Rectal smooth muscle tissue (tissue), 1 donor: ENCODE data around the gene TUBB2A.
"Not testable (repeated sequence)": the region's sequence is repeated elsewhere in the genome, so short reads cannot be mapped to it uniquely, and the experiment has no call there.

Source experiments
- H3K27ac ChIP-seq: one replicate; pipeline ENCODE4 v1.7.0; 2013; ENCODE audit warnings: low read depth, low read length, inconsistent platforms
- H3K27me3 ChIP-seq: one replicate; pipeline ENCODE4 v1.7.0; 2013; ENCODE audit warnings: low read length; ENCODE audit not compliant: control insufficient read depth, insufficient read depth
- H3K36me3 ChIP-seq: one replicate; pipeline ENCODE4 v1.7.0; 2013; ENCODE audit warnings: low read length; ENCODE audit not compliant: control insufficient read depth, insufficient read depth
- H3K4me1 ChIP-seq: one replicate; pipeline ENCODE4 v1.7.0; 2013; ENCODE audit warnings: low read length; ENCODE audit not compliant: control insufficient read depth, insufficient read depth
- H3K4me3 ChIP-seq: one replicate; pipeline ENCODE4 v1.7.0; 2013; ENCODE audit warnings: low read length
- H3K9ac ChIP-seq: one replicate; pipeline ENCODE4 v1.7.0; 2013; ENCODE audit warnings: low read length

The TUBB2A gene

DNA sequence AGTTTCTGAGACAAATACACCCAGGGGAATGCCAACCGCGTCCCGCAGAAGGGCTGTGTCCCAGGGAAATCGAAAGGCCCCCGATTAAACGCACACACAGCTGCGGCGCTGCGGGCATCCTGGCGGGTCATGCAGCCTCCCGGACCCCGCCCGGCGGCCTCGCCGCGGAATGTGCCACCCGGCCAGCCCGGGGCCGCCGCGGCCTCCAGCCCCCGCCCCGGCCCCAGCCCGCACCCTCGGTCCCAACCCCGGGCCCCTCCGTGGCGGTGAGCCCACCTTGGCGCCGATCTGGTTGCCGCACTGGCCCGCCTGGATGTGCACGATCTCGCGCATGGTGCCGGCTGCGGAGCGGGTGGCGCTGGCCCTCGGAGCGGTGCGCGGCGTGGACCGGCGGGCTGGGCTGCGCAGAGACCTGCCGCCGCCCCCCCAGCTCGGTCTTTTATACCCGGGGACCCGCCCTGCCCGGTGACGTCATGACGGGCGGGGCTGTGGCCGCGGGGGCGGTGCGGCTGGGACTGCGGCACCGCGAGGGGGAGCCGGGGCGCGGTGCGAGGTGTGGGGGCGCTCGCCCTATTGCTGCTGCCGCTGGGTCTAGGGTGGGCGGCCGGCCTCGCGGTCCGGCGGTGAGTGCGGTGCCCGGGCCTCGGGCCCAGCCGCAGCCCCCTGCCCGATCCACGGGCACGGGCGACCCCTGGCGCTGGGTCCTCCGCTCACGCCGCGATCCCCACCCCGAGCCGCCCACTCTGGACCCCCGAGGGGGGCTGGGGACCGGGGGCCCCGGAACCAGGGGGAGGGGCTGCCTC is at the start of gene TUBB2A:
Gene TUBB2A (minus strand): TSS at position 414 of the 803 bp plus-strand sequence. CDS start 81 bp downstream, at position 333.
- H3K4me1 ChIP-seq = peaks cover 7% of the 10 kb centered on the region
- peak within 1 kb of the TSS; percentile 62 for H3K9ac ChIP-seq
- H3K4me3 ChIP-seq = peak within 1 kb of the TSS; percentile 77

DNA sequence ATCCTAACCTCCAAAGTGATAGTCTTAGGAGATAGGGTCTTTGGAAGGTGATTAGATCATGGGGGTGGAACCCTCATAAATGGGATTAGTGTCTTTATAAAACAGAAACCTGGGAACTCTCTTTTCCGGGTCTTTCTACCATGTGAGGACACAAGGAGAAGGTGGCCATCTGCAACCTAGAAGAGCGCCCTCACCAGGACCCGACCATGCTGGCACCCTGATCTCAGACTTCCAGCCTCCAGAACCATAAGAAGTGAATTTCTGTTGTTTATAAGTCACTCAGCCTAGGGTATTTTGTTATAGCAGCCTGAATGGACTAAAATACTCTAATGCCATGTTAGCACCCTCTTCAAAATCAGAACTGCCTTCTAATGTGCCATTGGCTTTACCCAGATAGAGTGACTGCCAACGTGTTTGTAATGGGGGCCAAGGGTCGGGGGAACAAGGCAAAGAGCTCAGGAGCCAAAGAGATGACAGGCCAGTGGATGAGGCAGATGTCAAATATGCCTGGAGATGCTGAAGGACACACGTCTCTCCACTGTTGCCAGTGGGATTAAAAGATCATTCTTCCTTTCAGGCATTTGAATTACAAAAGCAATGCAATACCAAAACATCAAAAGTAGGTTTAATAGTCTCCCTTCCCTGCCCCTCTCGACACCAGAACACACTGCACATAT is 49.1 kb upstream of the TUBB2A start:
- Histone ChIP-seq H3K27me3 (no peaks in the 10 kb centered on the region), H3K36me3 (no peaks in the 10 kb centered on the region), H3K4me3 (no peak overlapping the region), H3K9ac (no peak overlapping the region), H3K4me1 (no peaks in the 10 kb centered on the region), H3K27ac (no peak overlapping the region)

More for the DNA sequence above, at the start of gene TUBB2A:
- Histone ChIP-seq H3K27me3 (no peaks in the 10 kb centered on the region), H3K27ac (peak within 1 kb of the TSS; percentile 96), H3K36me3 (no peaks in the 10 kb centered on the region)

DNA sequence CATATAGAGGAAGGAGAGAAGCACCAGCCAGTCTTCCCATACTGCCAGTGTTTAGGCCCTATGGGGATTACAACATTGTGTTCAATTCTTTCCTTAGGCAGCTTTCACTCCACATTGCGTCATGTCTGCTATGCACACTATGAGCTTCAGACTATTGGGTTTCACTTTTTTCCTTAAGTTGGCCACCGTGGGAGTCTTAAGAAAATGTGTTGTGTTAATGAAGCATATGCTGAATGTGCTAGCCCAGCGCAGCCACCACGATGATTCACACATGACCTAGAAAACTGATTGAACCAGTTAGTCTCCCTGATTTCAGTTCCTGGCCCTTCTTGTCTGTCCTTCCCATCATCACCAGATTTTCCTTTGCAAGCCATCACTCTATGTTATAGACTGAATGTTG is 48.6 kb upstream of the TUBB2A start:
- no peaks in the 10 kb centered on the region for H3K36me3 ChIP-seq
- H3K27ac ChIP-seq = no peak overlapping the region
- no peak overlapping the region for H3K9ac ChIP-seq
- H3K27me3 ChIP-seq = no peaks in the 10 kb centered on the region
- H3K4me3 ChIP-seq = no peak overlapping the region
- no peaks in the 10 kb centered on the region for H3K4me1 ChIP-seq

DNA sequence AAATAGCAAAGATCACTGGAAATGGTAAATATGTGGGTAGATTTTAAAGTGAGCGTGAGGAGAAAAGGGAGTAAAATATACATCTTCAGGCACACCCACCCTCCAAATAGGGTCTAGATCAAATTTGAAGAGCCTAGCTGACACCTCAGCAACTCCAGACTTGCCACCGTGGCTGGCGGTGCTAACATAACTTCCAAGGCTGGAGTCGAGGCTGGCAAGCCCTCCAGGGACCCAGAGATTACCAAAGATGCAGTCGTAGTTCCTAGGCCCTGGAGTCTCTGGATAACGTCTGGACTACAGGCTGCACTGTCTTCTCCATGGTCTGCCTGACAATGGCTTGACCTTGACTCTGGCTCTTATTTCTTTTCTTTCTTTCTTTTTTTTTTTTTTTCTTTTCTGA is 47.6 kb upstream of the TUBB2A start:
- Histone ChIP-seq H3K4me1 (no peaks in the 10 kb centered on the region), H3K4me3 (no peak overlapping the region), H3K36me3 (no peaks in the 10 kb centered on the region), H3K27me3 (no peaks in the 10 kb centered on the region), H3K9ac (no peak overlapping the region), H3K27ac (no peak overlapping the region)

DNA sequence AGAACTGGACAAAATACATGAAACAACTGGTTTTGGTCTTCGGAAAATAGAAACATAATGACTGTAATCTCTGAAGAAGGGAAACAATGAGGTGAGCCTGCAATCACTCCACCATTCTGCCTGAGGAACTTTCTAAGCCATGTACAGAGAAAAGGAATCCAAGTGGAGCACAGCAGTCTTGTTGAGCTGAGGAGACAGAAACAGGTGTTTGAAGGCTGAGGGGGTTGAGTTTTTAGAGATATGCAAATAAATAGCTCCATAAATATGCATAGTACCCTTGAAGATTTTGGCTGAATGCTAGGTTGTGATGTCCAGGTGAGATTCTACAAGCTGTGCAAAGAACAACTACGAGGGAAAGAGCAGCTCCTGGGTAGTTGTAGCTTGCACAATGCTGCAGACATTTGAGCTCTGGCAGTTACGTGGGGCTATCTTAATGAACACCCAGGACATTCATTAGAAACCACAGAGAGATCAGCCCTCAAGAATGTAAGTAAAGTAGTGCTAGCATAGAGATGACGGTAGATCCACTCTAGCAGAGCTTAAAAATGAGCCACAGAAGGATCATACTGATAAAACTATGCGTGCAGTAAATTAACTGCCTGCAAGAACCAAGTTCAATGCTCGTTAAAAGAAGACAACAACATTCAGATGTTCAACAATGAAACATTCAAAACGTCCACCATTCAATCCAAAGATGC is 45.8 kb upstream of the TUBB2A start:
- H3K27me3 ChIP-seq = no peaks in the 10 kb centered on the region
- no peaks in the 10 kb centered on the region for H3K4me1 ChIP-seq
- H3K4me3 ChIP-seq = no peak overlapping the region
- no peak overlapping the region for H3K9ac ChIP-seq
- no peaks in the 10 kb centered on the region for H3K36me3 ChIP-seq
- H3K27ac ChIP-seq = no peak overlapping the region

DNA sequence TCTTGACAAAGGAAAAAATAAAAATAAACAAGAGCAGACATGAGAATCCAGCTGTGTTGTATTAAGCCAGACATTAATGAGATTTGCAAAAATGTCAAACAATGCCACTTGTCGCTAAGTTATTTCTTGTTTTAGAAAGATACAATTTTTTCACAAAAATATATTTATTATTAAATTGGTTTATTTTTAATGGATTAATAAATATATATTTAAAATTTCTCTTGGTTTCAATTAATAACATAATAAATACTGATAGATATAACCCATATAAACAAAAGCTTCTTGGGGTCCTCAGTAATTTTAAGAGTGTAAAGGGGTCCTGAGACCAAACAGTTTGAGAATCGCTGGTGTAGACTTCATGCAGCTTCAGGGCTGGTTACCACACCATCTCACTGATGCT is 44.0 kb upstream of the TUBB2A start:
- Histone ChIP-seq H3K9ac (no peak overlapping the region), H3K4me3 (no peak overlapping the region), H3K27ac (no peak overlapping the region), H3K27me3 (no peaks in the 10 kb centered on the region), H3K36me3 (no peaks in the 10 kb centered on the region), H3K4me1 (no peaks in the 10 kb centered on the region)

DNA sequence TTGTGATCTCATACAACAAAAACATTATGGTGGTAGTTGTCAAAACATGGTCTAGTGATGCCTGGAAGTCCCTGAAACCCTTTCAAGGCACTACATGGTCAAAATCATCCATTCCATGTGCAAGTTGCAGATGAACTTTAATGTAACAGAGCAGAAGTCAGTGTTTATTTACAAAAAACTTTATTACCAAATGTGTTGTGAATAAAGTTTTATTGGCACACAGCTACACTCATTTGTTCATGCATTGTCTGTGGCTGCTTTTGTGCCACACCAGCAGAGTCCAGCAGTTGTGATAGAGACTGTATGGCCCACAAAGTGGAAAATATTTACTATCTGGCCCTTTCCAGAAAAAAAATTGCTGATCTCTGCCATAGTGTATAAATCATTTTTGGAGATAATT is 43.3 kb upstream of the TUBB2A start:
- Histone ChIP-seq H3K36me3 (no peaks in the 10 kb centered on the region), H3K27me3 (no peaks in the 10 kb centered on the region), H3K9ac (no peak overlapping the region), H3K4me1 (no peaks in the 10 kb centered on the region), H3K4me3 (no peak overlapping the region), H3K27ac (no peak overlapping the region)

DNA sequence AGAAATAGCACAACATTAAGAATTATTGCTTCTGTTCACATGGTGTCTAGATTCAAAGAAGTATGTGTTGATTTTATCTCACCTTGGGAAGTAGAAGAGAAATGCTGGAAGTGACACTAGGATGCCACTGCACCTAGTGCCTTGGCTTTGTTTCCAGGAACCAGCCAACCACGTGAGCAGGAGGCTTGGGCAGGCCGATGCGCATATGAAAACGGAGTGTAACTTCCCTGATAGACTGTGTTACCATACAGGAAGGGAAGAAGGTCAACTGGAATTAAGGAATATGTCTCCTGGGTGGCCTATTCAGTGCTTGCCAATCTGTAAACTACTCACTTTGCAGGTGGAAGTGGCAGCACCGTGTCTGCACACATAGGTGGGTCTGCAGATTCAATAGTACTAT is 42.0 kb upstream of the TUBB2A start:
- Histone ChIP-seq H3K27me3 (no peaks in the 10 kb centered on the region), H3K4me3 (no peak overlapping the region), H3K9ac (no peak overlapping the region), H3K27ac (no peak overlapping the region), H3K36me3 (no peaks in the 10 kb centered on the region), H3K4me1 (no peaks in the 10 kb centered on the region)

DNA sequence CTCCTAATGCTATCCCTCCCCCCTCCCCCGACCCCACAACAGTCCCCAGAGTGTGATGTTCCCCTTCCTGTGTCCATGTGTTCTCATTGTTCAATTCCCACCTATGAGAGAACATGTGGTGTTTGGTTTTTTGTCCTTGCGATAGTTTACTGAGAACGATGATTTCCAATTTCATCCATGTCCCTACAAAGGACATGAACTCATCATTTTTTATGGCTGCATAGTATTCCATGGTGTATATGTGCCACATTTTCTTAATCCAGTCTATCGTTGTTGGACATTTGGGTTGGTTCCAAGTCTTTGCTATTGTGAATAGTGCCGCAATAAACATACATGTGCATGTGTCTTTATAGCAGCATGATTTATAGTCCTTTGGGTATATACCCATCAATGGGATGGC is 40.4 kb upstream of the TUBB2A start:
- not testable (repeated sequence) for H3K27ac ChIP-seq, H3K9ac ChIP-seq, H3K4me3 ChIP-seq

DNA sequence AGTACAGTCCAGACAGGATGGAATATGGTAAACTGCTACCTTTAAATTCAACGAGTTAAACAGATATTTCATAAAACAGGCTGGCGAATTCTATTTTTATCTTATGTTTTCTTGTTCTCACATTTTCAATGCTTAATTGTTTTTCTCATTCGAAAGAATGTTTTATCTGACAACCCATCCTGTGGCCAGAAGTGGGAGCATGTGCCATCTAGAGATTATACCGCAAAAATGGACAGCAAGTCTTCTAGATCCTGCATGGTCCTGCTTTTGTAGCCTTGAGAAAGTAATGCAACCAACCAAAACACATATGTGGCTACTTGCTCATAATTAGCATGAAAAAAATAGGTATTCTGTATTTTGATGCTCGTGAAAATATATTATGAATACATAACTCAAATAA is 39.4 kb upstream of the TUBB2A start:
- Histone ChIP-seq H3K4me3 (no peak overlapping the region), H3K4me1 (no peaks in the 10 kb centered on the region), H3K36me3 (no peaks in the 10 kb centered on the region), H3K27ac (no peak overlapping the region), H3K9ac (no peak overlapping the region), H3K27me3 (no peaks in the 10 kb centered on the region)

More for the DNA sequence above, 40.4 kb upstream of the TUBB2A start:
- not testable (repeated sequence) for H3K36me3 ChIP-seq, H3K4me1 ChIP-seq, H3K27me3 ChIP-seq

DNA sequence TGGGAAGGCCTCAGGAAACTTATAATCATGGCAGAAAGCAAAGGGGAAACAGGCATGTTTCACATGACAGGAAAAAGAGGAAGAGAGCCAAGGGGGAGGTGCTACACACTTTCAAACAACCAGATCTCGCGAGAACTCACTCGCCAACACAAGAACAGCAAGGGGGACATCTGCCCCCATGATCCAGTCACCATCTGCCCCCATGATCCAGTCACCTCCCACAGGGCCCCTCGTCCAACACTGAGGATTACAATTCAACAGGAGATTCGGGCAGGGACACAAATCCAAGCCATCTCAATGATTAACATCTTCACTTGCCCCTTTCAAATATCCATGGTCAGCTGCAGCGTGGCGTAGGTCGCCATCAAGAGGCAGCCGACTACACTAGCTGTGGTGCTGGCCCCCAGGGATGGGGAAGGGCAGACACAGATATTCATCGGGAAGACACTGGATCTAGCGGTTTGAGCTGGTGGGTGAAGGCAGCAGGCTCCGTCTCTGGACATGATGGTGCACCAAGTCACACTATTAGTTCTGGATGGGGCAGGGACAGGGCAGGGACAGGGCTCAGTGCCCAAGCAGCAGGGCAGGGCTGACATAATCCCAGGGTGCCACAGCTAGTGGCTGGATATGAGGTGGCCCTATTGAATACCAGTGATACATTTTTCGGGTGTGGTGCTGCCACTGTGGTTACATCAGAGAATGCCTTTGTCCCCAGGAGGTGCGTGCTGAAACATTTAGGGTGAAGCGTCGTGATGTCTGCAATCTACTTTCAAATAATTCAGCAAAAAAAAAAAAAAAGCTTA is 38.6 kb upstream of the TUBB2A start:
- no peak overlapping the region for H3K4me3 ChIP-seq
- no peaks in the 10 kb centered on the region for H3K36me3 ChIP-seq
- no peaks in the 10 kb centered on the region for H3K27me3 ChIP-seq
- no peak overlapping the region for H3K9ac ChIP-seq
- no peak overlapping the region for H3K27ac ChIP-seq
- no peaks in the 10 kb centered on the region for H3K4me1 ChIP-seq

DNA sequence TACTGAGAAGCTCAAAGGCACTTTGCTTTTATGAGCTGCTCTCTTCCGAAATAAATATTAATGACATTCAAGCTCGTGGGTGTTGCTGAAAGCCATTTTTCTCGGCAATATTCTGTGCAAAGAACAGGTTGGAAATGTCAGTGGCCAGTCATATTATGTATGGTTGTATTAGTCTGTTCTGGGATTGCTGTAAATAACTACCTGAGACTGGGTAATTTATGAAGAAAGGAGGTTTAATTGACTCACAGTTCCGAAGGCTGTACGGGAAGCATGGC is 38.0 kb upstream of the TUBB2A start:
- H3K36me3 ChIP-seq = no peaks in the 10 kb centered on the region
- peak overlapping the region; percentile 21 for H3K27ac ChIP-seq
- no peak overlapping the region for H3K9ac ChIP-seq
- H3K4me3 ChIP-seq = no peak overlapping the region
- no peaks in the 10 kb centered on the region for H3K27me3 ChIP-seq
- H3K4me1 ChIP-seq = no peaks in the 10 kb centered on the region
